ENCODE data around the gene B3GALT5. TPM values are rescaled to one million over a fixed set of nuclear protein-coding genes. Genes with fewer than 3 reads are reported as not detected.

The B3GALT5 gene
- total and polyA plus RNA-seq, 2 of the 4 experiments (the other 2 are of a cell fraction): 0.05 to 0.18 TPM

- Histone ChIP-seq H4K8ac (ENCODE audit: low read depth in 2 of 2, low read length in 2 of 2) (no peak overlapping the region), H2BK20ac (ENCODE audit: low read depth, low read length) (no peak overlapping the region), H3K4ac (ENCODE audit: low read depth, low read length) (no peak overlapping the region), H3K14ac (replicated peaks; ENCODE audit: low read depth, low read length) (no peak overlapping the region), H3K56ac (ENCODE audit: extremely low read depth, insufficient read depth, low read length) (no peak overlapping the region), H4K20me1 (ENCODE audit: insufficient read depth, low read length) (no peaks in the 10 kb centered on the region), H3K9ac (ENCODE audit: low read depth, low read length) (no peak overlapping the region), H3K4me3 (ENCODE audit: insufficient read depth, low read depth, low read length) (no peak overlapping the region), H3K27me3 (ENCODE audit: control insufficient read depth, insufficient read depth, low read length) (no peaks in the 10 kb centered on the region), H3K23ac (ENCODE audit: low read depth, low read length) (no peak overlapping the region), H3K27ac (ENCODE audit: insufficient read depth, low read length) (no peak overlapping the region), H2AK9ac (replicated peaks; ENCODE audit: low read depth, low read length, poor library complexity) (no peak overlapping the region), H2BK15ac (ENCODE audit: low read depth, low read length) (no peak overlapping the region), H3K79me1 (ENCODE audit: low read depth in 1 of 2, low read length in 2 of 2) (no peaks in the 10 kb centered on the region), H3K18ac (ENCODE audit: low read depth, low read length) (no peak overlapping the region), H3K4me1 (ENCODE audit: control insufficient read depth, insufficient read depth, low read length) (no peaks in the 10 kb centered on the region), H3K9me1 (ENCODE audit: insufficient read depth, low read length) (no peaks in the 10 kb centered on the region), H4K5ac (ENCODE audit: low read depth, low read length) (no peak overlapping the region), H3K9me3 (ENCODE audit: control insufficient read depth, insufficient read depth, low read length) (peaks cover 5% of the 10 kb centered on the region), H4K91ac (ENCODE audit: insufficient read depth, low read depth, low read length) (no peak overlapping the region), H2BK5ac (ENCODE audit: low read depth, low read length, poor library complexity, severe bottlenecking) (no peak overlapping the region), H2BK120ac (ENCODE audit: low read depth, low read length) (no peak overlapping the region), H2AK5ac (ENCODE audit: low read depth, low read length) (no peak overlapping the region), H3K36me3 (ENCODE audit: control insufficient read depth, insufficient read depth, low read length) (no peaks in the 10 kb centered on the region), H3K4me2 (ENCODE audit: low read depth, low read length) (no peak overlapping the region), H2AFZ (replicated peaks; ENCODE audit: low read length, poor library complexity) (no peak overlapping the region)
- ChIA-PET CTCF (interaction anchor here (0.7 kb wide), 1 partner anchor 32 kb away, joined by 4 read pairs; no protein-coding TSS in a partner anchor), POLR2A (ENCODE audit: unreplicated experiment) (interaction anchor here (0.7 kb wide), 1 partner anchor 126 kb away, joined by 3 read pairs; no protein-coding TSS in a partner anchor)
- 78% methylated on average over 5 of the region's 7 CpGs; no CpG with 5 or more reads in 1 of the 2 experiments for WGBS, 2 experiments (ENCODE audit: extremely low coverage in 2 of 2, insufficient read length in 1 of 2)
- in situ Hi-C loops (cut with MboI; ENCODE audit: low sequenced_read_pairs) (no loop called here), dilution Hi-C loops (cut with HindIII; ENCODE audit: low sequenced_read_pairs, unreplicated experiment) (no loop called here), intact Hi-C loops (cut with micrococcal nuclease) (no loop called here)
- no peak for ATAC-seq (ENCODE audit: low read depth)
- no peak for TF ChIP-seq CEBPB (IDR thresholded peaks at IDR 0.05; ENCODE audit: low read depth, low read length)
- TF ChIP-seq SMC3 (IDR thresholded peaks at IDR 0.05; ENCODE audit: low read depth, low read length): no peak
- no peak for TF ChIP-seq RAD21 (IDR thresholded peaks at IDR 0.05; ENCODE audit: low read length)
- TF ChIP-seq RCOR1 (IDR thresholded peaks at IDR 0.05; ENCODE audit: insufficient replicate concordance, low read length): no peak
- no peak for TF ChIP-seq MAFK (IDR thresholded peaks at IDR 0.05; ENCODE audit: low read depth, low read length)
- TF ChIP-seq ELK1 (IDR thresholded peaks at IDR 0.05; ENCODE audit: borderline replicate concordance, low read depth, low read length): no peak
- TF ChIP-seq RFX5 (IDR thresholded peaks at IDR 0.05; ENCODE audit: low read depth, low read length): no peak
- no peak for TF ChIP-seq CHD1 (IDR thresholded peaks at IDR 0.05; ENCODE audit: low read depth, low read length)
- no peak for TF ChIP-seq FOS (IDR thresholded peaks at IDR 0.05; ENCODE audit: low read depth, low read length)
- no peak for TF ChIP-seq CTCF (conservative IDR thresholded peaks at IDR 0.05; ENCODE audit: low read depth, low read length)
- TF ChIP-seq POLR2A (IDR thresholded peaks at IDR 0.05; ENCODE audit: low read depth, low read length): no peak
- TF ChIP-seq MAZ (IDR thresholded peaks at IDR 0.05; ENCODE audit: borderline replicate concordance, low read depth, low read length): no peak
- no peak for TF ChIP-seq USF2 (IDR thresholded peaks at IDR 0.05; ENCODE audit: low read depth, low read length)
- no peak for TF ChIP-seq BHLHE40 (IDR thresholded peaks at IDR 0.05; ENCODE audit: low read depth, low read length)
- no TSS peak for BruUV-seq (replicated peaks)
- no peak for DNase-seq
Observed at GRCh38 chr21:39650801-39651200, 38.1 kb downstream of the B3GALT5 start.
